Smooth muscle cell (in vitro differentiated cells): ENCODE results near the gene SSH2. TPM values are rescaled to one million over a fixed set of nuclear protein-coding genes. Genes with fewer than 3 reads are reported as not detected.

Source experiments
- DNase-seq: peaks from one replicate; lab custom pipeline; 2025; ENCODE audit not compliant: unreplicated experiment; lab: John Stamatoyannopoulos, UW
- H2AFZ ChIP-seq: fragments of 200-600 bp; sonication (generic); 2 replicates; pipeline ENCODE4 v1.6.0; 2016; ENCODE audit warnings: antibody characterized with exemption, low read depth, mild to moderate bottlenecking
- H3F3A ChIP-seq: fragments of 200-600 bp; sonication (generic); 2 replicates; pipeline ENCODE4 v1.6.0; 2017; ENCODE audit warnings: antibody characterized with exemption, low read depth
- H3K27ac ChIP-seq: fragments of 200-600 bp; sonication (generic); 2 replicates; pipeline ENCODE4 v1.5.1; 2016; ENCODE audit warnings: low read depth, mild to moderate bottlenecking
- H3K27me3 ChIP-seq: fragments of 200-600 bp; sonication (generic); 2 replicates; pipeline ENCODE4 v1.6.1; 2016; ENCODE audit warnings: low read depth, mild to moderate bottlenecking
- H3K36me3 ChIP-seq: fragments of 200-600 bp; sonication (generic); 2 replicates; pipeline ENCODE4 v1.5.1; 2016; ENCODE audit warnings: low read depth
- H3K4me1 ChIP-seq: fragments of 200-600 bp; sonication (generic); 2 replicates; pipeline ENCODE4 v1.5.1; 2016; ENCODE audit warnings: low read depth
- H3K4me2 ChIP-seq: fragments of 200-600 bp; sonication (generic); 2 replicates; pipeline ENCODE4 v1.6.0; 2016; ENCODE audit warnings: mild to moderate bottlenecking
- H3K4me3 ChIP-seq: fragments of 200-600 bp; sonication (generic); 2 replicates; pipeline ENCODE4 v1.5.1; 2016; ENCODE audit warnings: mild to moderate bottlenecking
- H3K79me2 ChIP-seq: fragments of 200-600 bp; sonication (generic); 2 replicates; pipeline ENCODE4 v1.6.0; 2016; ENCODE audit warnings: low read depth, mild to moderate bottlenecking
- H3K9ac ChIP-seq: fragments of 200-600 bp; sonication (generic); 2 replicates; pipeline ENCODE4 v1.6.0; 2016; ENCODE audit warnings: low read depth
- H3K9me3 ChIP-seq: fragments of 200-600 bp; sonication (generic); replicated peaks from 2 replicates; pipeline ENCODE4 v1.5.1; 2016; ENCODE audit warnings: low read depth
- H4K20me1 ChIP-seq: fragments of 200-600 bp; sonication (generic); 2 replicates; pipeline ENCODE4 v1.6.0; 2016; ENCODE audit warnings: low read depth
- CTCF ChIP-seq: fragments of 200-600 bp; sonication (generic); IDR thresholded peaks from 2 replicates; pipeline ENCODE4 v1.5.1; 2017; ENCODE audit warnings: borderline replicate concordance, mild to moderate bottlenecking, antibody characterized with exemption; ENCODE audit not compliant: insufficient read depth, poor library complexity, severe bottlenecking
- WGBS: methylation state at CpG from one replicate; pipeline ENCODE4 v1.1.7; 2016; ENCODE audit warnings: low lambda C conversion rate; 5-methylcytosine and 5-hydroxymethylcytosine counted together
- polyA plus RNA-seq: library from polyadenylated mRNA; unstranded; fragments of >200 nt; fragmentation: Nextera tagmentation; extraction: Ambion mirVana; gene quantifications from 2 replicates; pipeline ENCODE4 v1.2.1, GENCODE V29; 2016
- total RNA-seq: library from RNA; depleted of rRNA; stranded (reverse); fragments of >200 nt; gene quantifications from 2 replicates; pipeline ENCODE4 v1.2.3, GENCODE V29; 2014

The SSH2 gene
- total and polyA plus RNA-seq, 2 experiments from 2014 or later = 9.7 to 10.4 TPM

- DNase-seq = no peak
- H4K20me1 ChIP-seq = peaks cover 29% of the 10 kb centered on the region
- no peak overlapping the region for H3K9ac ChIP-seq
- no peaks in the 10 kb centered on the region for H3F3A ChIP-seq
- H3K4me3 ChIP-seq = no peak overlapping the region
- no peak overlapping the region for H2AFZ ChIP-seq
- H3K27me3 ChIP-seq = no peaks in the 10 kb centered on the region
- H3K4me2 ChIP-seq = no peak overlapping the region
- 100% methylated on average over 1 of the region's 1 CpG for WGBS
- no peaks in the 10 kb centered on the region for H3K9me3 ChIP-seq
- H3K27ac ChIP-seq = no peak overlapping the region
- no peaks in the 10 kb centered on the region for H3K36me3 ChIP-seq
- no peaks in the 10 kb centered on the region for H3K79me2 ChIP-seq
- H3K4me1 ChIP-seq = peaks cover under 1% of the 10 kb centered on the region
- no peak for TF ChIP-seq CTCF
These were observed 96.2 kb downstream of the SSH2 start for GRCh38 chr17:29833801-29834200.

- Histone ChIP-seq H3K9me3 (no peaks in the 10 kb centered on the region), H3K79me2 (no peaks in the 10 kb centered on the region), H3F3A (no peaks in the 10 kb centered on the region), H3K9ac (no peak overlapping the region), H2AFZ (no peak overlapping the region), H3K4me1 (peaks cover 15% of the 10 kb centered on the region), H3K27ac (no peak overlapping the region), H3K4me2 (no peak overlapping the region), H3K4me3 (no peak overlapping the region), H4K20me1 (no peaks in the 10 kb centered on the region), H3K36me3 (no peaks in the 10 kb centered on the region), H3K27me3 (no peaks in the 10 kb centered on the region)
- DNase-seq = no peak
- TF ChIP-seq CTCF = no peak
- 83% methylated on average over 3 of the region's 3 CpGs for WGBS
These were observed 101.2 kb downstream of the SSH2 start for GRCh38 chr17:29828676-29829284.

GRCh38 chr17:29827179-29827578, 102.8 kb downstream of the SSH2 start:
- H3K9me3 ChIP-seq = no peaks in the 10 kb centered on the region
- H3K4me3 ChIP-seq = no peak overlapping the region
- no peak overlapping the region for H3K4me2 ChIP-seq
- H3F3A ChIP-seq = no peaks in the 10 kb centered on the region
- H4K20me1 ChIP-seq = no peaks in the 10 kb centered on the region
- no peaks in the 10 kb centered on the region for H3K27me3 ChIP-seq
- H3K4me1 ChIP-seq = peaks cover 15% of the 10 kb centered on the region
- no peak overlapping the region for H2AFZ ChIP-seq
- H3K27ac ChIP-seq = no peak overlapping the region
- H3K36me3 ChIP-seq = no peaks in the 10 kb centered on the region
- no peak overlapping the region for H3K9ac ChIP-seq
- H3K79me2 ChIP-seq = no peaks in the 10 kb centered on the region
- no peak for DNase-seq
- TF ChIP-seq CTCF = no peak

GRCh38 chr17:29826114-29826692, 103.8 kb downstream of the SSH2 start:
- no peaks in the 10 kb centered on the region for H3K36me3 ChIP-seq
- H3K4me3 ChIP-seq = no peak overlapping the region
- DNase-seq = no peak
- no peaks in the 10 kb centered on the region for H3K79me2 ChIP-seq
- H3K27ac ChIP-seq = no peak overlapping the region
- H2AFZ ChIP-seq = no peak overlapping the region
- no peak for TF ChIP-seq CTCF
- H3K27me3 ChIP-seq = no peaks in the 10 kb centered on the region
- H3K4me1 ChIP-seq = peaks cover 15% of the 10 kb centered on the region
- H3K4me2 ChIP-seq = no peak overlapping the region
- H3K9me3 ChIP-seq = no peaks in the 10 kb centered on the region
- no peak overlapping the region for H3K9ac ChIP-seq
- H3F3A ChIP-seq = no peaks in the 10 kb centered on the region
- WGBS = 93% methylated on average over 2 of the region's 2 CpGs
- H4K20me1 ChIP-seq = no peaks in the 10 kb centered on the region
